H1 (cell line): ENCODE results near the gene LCE2C. TPM values are rescaled to one million over a fixed set of nuclear protein-coding genes. Genes with fewer than 3 reads are reported as not detected.

Experiments
- CTCF ChIA-PET: fragments of 300-600 bp; sonication (Branson Sonifier 250); formaldehyde crosslinking; loops from one replicate; lab custom pipeline; 2021; ENCODE audit not compliant: partially characterized antibody; lab: Charles Lee
- POLR2A ChIA-PET: fragments of 300-600 bp; sonication (Branson Sonifier 250); formaldehyde crosslinking; loops from one replicate; lab custom pipeline; 2021; ENCODE audit warnings: inconsistent platforms; ENCODE audit not compliant: partially characterized antibody; lab: Charles Lee
- DNase-seq, 2 experiments: peaks; one replicate each; pipeline versions ENCODE4 v3.0.0 to v3.0.0-alpha.2; 2010 to 2022; ENCODE audit warnings: low spot score in 2 of 2, low read depth in 1 of 2, mixed read lengths in 1 of 2
- FAIRE-seq: peaks from 2 replicates; lab custom pipeline; 2011; peaks lifted over from hg19 to GRCh38; lab: Jason Lieb, UNC
- H2AFZ ChIP-seq: 2 replicates; pipeline ENCODE4 v1.8.1; 2012; ENCODE audit warnings: low read length, inconsistent platforms
- H2AK5ac ChIP-seq: 2 replicates; pipeline ENCODE4 v1.6.1; 2013; ENCODE audit warnings: low read depth, low read length
- H2BK120ac ChIP-seq: replicated peaks from 2 replicates; pipeline ENCODE3; 2013; ENCODE audit warnings: low read depth, low read length, inconsistent platforms
- H2BK12ac ChIP-seq: 2 replicates; pipeline ENCODE4 v1.6.1; 2013; ENCODE audit warnings: low read depth, low read length
- H2BK15ac ChIP-seq: 2 replicates; pipeline ENCODE4 v1.6.1; 2013; ENCODE audit warnings: low read length
- H2BK20ac ChIP-seq: 2 replicates; pipeline ENCODE4 v1.6.1; 2013; ENCODE audit warnings: low read length
- H2BK5ac ChIP-seq: 2 replicates; pipeline ENCODE4 v1.6.1; 2013; ENCODE audit warnings: low read depth, low read length
- H3K14ac ChIP-seq: 2 replicates; pipeline ENCODE4 v1.6.1; 2013; ENCODE audit warnings: inconsistent platforms; ENCODE audit not compliant: insufficient read length
- H3K18ac ChIP-seq: 2 replicates; pipeline ENCODE4 v1.6.1; 2013; ENCODE audit warnings: low read length; ENCODE audit errors: extremely low read depth
- H3K23ac ChIP-seq: 2 replicates; pipeline ENCODE4 v1.6.1; 2013; ENCODE audit warnings: inconsistent platforms; ENCODE audit not compliant: insufficient read length
- H3K23me2 ChIP-seq: 2 replicates; pipeline ENCODE4 v1.6.1; 2013; ENCODE audit warnings: low read depth, low read length
- H3K27ac ChIP-seq: 2 replicates; pipeline ENCODE4 v1.6.1; 2011; ENCODE audit warnings: low read depth, low read length, inconsistent platforms
- H3K27me3 ChIP-seq, 4 experiments: replicated peaks in 1 of 4; 1 replicate in 1 of 4; 2 replicates in 3 of 4; pipeline versions ENCODE4 v1.6.1 to v1.8.1; 2011 to 2013; ENCODE audit warnings: low read length in 3 of 4, mild to moderate bottlenecking in 3 of 4, inconsistent platforms in 2 of 4, mixed read lengths in 2 of 4, moderate library complexity in 1 of 4; ENCODE audit not compliant: control insufficient read depth in 3 of 4, insufficient read depth in 3 of 4; ENCODE audit errors: extremely low read depth in 1 of 4
- H3K36me3 ChIP-seq, 4 experiments: 2 replicates each; pipeline versions ENCODE4 v1.6.1 to v1.8.1; 2011 to 2013; ENCODE audit warnings: mild to moderate bottlenecking in 4 of 4, low read length in 3 of 4, moderate library complexity in 2 of 4, control low read depth in 1 of 4, inconsistent platforms in 1 of 4; ENCODE audit not compliant: insufficient read depth in 4 of 4, control insufficient read depth in 2 of 4
- H3K4ac ChIP-seq: replicated peaks from 2 replicates; pipeline ENCODE3; 2013; ENCODE audit warnings: low read length, low read depth, mixed read lengths, inconsistent platforms; ENCODE audit not compliant: insufficient read length
- H3K4me1 ChIP-seq, 4 experiments: replicated peaks in 1 of 4; 1 replicate in 1 of 4; 2 replicates in 3 of 4; pipeline versions ENCODE4 v1.6.1 to v1.8.1; 2011 to 2013; ENCODE audit warnings: low read length in 3 of 4, inconsistent platforms in 2 of 4, mixed read lengths in 1 of 4; ENCODE audit not compliant: insufficient read depth in 4 of 4, control insufficient read depth in 3 of 4
- H3K4me2 ChIP-seq, 2 experiments: 2 replicates each; pipeline versions ENCODE4 v1.6.1 to v1.8.1; 2011 to 2013; ENCODE audit warnings: low read depth in 2 of 2, low read length in 2 of 2, control low read depth in 1 of 2, inconsistent platforms in 1 of 2, mild to moderate bottlenecking in 1 of 2; ENCODE audit not compliant: insufficient read depth in 1 of 2
- H3K4me3 ChIP-seq, 4 experiments: fragments of 200-600, 300-600 bp in 1 of 4; sonication (generic), shearing (Covaris generic), sonication (Bioruptor Twin) in 1 of 4; 2 replicates each; pipeline versions ENCODE4 v1.5.1 to v1.8.1; 2011 to 2016; ENCODE audit warnings: low read length in 4 of 4, low read depth in 3 of 4, control low read depth in 2 of 4, inconsistent platforms in 2 of 4, mild to moderate bottlenecking in 2 of 4, mixed read lengths in 1 of 4, moderate library complexity in 1 of 4; ENCODE audit not compliant: insufficient read depth in 2 of 4; ENCODE audit errors: extremely low read depth in 1 of 4
- H3K56ac ChIP-seq: replicated peaks from 2 replicates; pipeline ENCODE3; 2013; ENCODE audit warnings: low read depth, mild to moderate bottlenecking, mixed read lengths, low read length, inconsistent platforms; ENCODE audit not compliant: insufficient read length
- H3K79me1 ChIP-seq: 2 replicates; pipeline ENCODE4 v1.6.1; 2013; ENCODE audit warnings: low read depth, low read length, control low read depth
- H3K79me2 ChIP-seq, 2 experiments: 2 replicates each; pipeline versions ENCODE4 v1.6.1 to v1.8.1; 2012 to 2013; ENCODE audit warnings: low read length in 2 of 2, mild to moderate bottlenecking in 2 of 2, inconsistent platforms in 1 of 2; ENCODE audit not compliant: insufficient read depth in 2 of 2, control insufficient read depth in 1 of 2
- H3K9ac ChIP-seq, 4 experiments: replicated peaks in 1 of 4; 1 replicate in 1 of 4; 2 replicates in 3 of 4; pipeline versions ENCODE4 v1.6.1 to v1.8.1; 2011 to 2013; ENCODE audit warnings: low read depth in 3 of 4, low read length in 3 of 4, control low read depth in 2 of 4, mild to moderate bottlenecking in 2 of 4, moderate library complexity in 2 of 4, inconsistent platforms in 1 of 4; ENCODE audit errors: extremely low read depth in 1 of 4
- H3K9me3 ChIP-seq, 2 experiments: 2 replicates each; pipeline versions ENCODE4 v1.6.1 to v1.8.1; 2012 to 2013; ENCODE audit warnings: mild to moderate bottlenecking in 2 of 2, moderate library complexity in 2 of 2, control low read depth in 1 of 2, inconsistent platforms in 1 of 2, low read depth in 1 of 2, low read length in 1 of 2, mixed read lengths in 1 of 2; ENCODE audit not compliant: insufficient read depth in 2 of 2
- H4K20me1 ChIP-seq, 2 experiments: replicated peaks in 1 of 2; 2 replicates each; pipeline versions ENCODE3 to v1.8.1; 2011 to 2013; ENCODE audit warnings: inconsistent platforms in 2 of 2, low read length in 2 of 2, mild to moderate bottlenecking in 1 of 2; ENCODE audit not compliant: insufficient read depth in 2 of 2, control insufficient read depth in 1 of 2
- H4K5ac ChIP-seq: 2 replicates; pipeline ENCODE4 v1.6.1; 2013; ENCODE audit warnings: low read length, low read depth, mixed read lengths, inconsistent platforms; ENCODE audit not compliant: insufficient read length
- H4K8ac ChIP-seq: 2 replicates; pipeline ENCODE4 v1.8.0; 2013; ENCODE audit warnings: mild to moderate bottlenecking, moderate library complexity, low read length, inconsistent platforms; ENCODE audit not compliant: insufficient read depth; ENCODE audit errors: extremely low read depth
- H4K91ac ChIP-seq: replicated peaks from 2 replicates; pipeline ENCODE3; 2013; ENCODE audit warnings: low read length, mixed read lengths, inconsistent platforms; ENCODE audit not compliant: insufficient read length
- MAFK ChIP-seq: IDR thresholded peaks from 2 replicates; pipeline ENCODE4 v1.6.1; 2012; ENCODE audit warnings: low read depth, mild to moderate bottlenecking, improper control_type of control experiment, low read length
- SIN3A ChIP-seq, 2 experiments: IDR thresholded peaks in 1 of 2; conservative IDR thresholded peaks in 1 of 2; 2 replicates each; pipeline ENCODE4 v1.6.1; 2011 to 2012; ENCODE audit warnings: low read length in 2 of 2, improper control_type of control experiment in 1 of 2, low read depth in 1 of 2, mild to moderate bottlenecking in 1 of 2
- SP2 ChIP-seq: IDR thresholded peaks from 2 replicates; pipeline ENCODE4 v1.6.1; 2012; ENCODE audit warnings: mild to moderate bottlenecking, low read length, inconsistent platforms
- WGBS, 2 experiments: shearing (Covaris generic) in 1 of 2; methylation state at CpG; one replicate each; pipeline versions ENCODE4 v1.1.6 to v1.1.7; 2013 to 2015; ENCODE audit warnings: low lambda C conversion rate in 2 of 2, mixed read lengths in 2 of 2, inconsistent platforms in 1 of 2, low coverage in 1 of 2, missing lambda C conversion rate in 1 of 2; ENCODE audit not compliant: insufficient replicate concordance in 2 of 2, insufficient coverage in 1 of 2, insufficient read length in 1 of 2; ENCODE audit errors: extremely low coverage in 1 of 2, missing lambda C conversion rate in 1 of 2; 5-methylcytosine and 5-hydroxymethylcytosine counted together
- polyA plus RNA-seq, 7 experiments: library from polyadenylated mRNA; depleted of rRNA in 3 of 7; stranded (reverse) in 5 of 7; unstranded in 2 of 7; fragments of >200 nt in 5 of 7; fragments of 200-250 nt in 2 of 7; gene quantifications; 1 replicate in 5 of 7; 2 replicates in 1 of 7; 4 replicates in 1 of 7; pipeline versions ENCODE4 v1.2.1 to v1.2.3, GENCODE V29; 2011 to 2013; ENCODE audit warnings: missing spikeins in 2 of 7, mixed read lengths in 2 of 7
- total RNA-seq: library from RNA; stranded (reverse); fragmentation: NEBNext Ultra II Directional; extraction: Animal tissue kit (Norgen Biotek cat#: 25700); gene quantifications from 2 replicates; pipeline ENCODE4 v1.2.1, GENCODE V29; 2021

The LCE2C gene
- total and polyA plus RNA-seq, 2 of the 8 experiments (the other 6 are each of a cell fraction or from before 2014, with no cell fraction given) = not detected

GRCh38 chr1:152640351-152640750 lies 34.7 kb upstream of the LCE2C start:
- Histone ChIP-seq H2BK5ac (no peak overlapping the region), H3K36me3 (no peaks in the 10 kb centered on the region), H2BK12ac (no peak overlapping the region), H3K4me2 (no peak overlapping the region), H2AFZ (no peak overlapping the region), H3K23me2 (no peaks in the 10 kb centered on the region), H3K56ac (no peak overlapping the region), H2BK20ac (no peak overlapping the region), H3K27ac (no peak overlapping the region), H2BK120ac (no peak overlapping the region), H2AK5ac (no peak overlapping the region), H3K4ac (no peak overlapping the region), H3K9me3 (peaks cover 62 to 84% of the 10 kb centered on the region in 2 experiments), H3K27me3 (no peaks in the 10 kb centered on the region), H3K9ac (no peak overlapping the region), H4K5ac (no peak overlapping the region), H3K14ac (no peak overlapping the region), H3K23ac (no peak overlapping the region), H2BK15ac (no peak overlapping the region)
- no peak for FAIRE-seq
- no peak for TF ChIP-seq SP2
- TF ChIP-seq SIN3A (conservative IDR thresholded peaks at IDR 0.05 in 1 of 2, IDR thresholded peaks at IDR 0.05 in 1 of 2; ENCODE audit: low read depth in 1 of 2, low read length in 2 of 2) = no peak
- TF ChIP-seq MAFK = no peak
- TF ChIP-seq, all 59 proteins: peak for 0
- no peak for DNase-seq
- ChIA-PET POLR2A (no interaction called here), CTCF (interaction anchor here (0.7 to 1.5 kb wide), 2 partner anchors 10 to 15 kb away, joined by 3 to 5 read pairs; no protein-coding TSS in a partner anchor)
- Histone ChIP-seq H3K79me1 (no peaks in the 10 kb centered on the region), H3K4me3 (no peak overlapping the region), H4K20me1 (no peaks in the 10 kb centered on the region), H4K91ac (no peak overlapping the region), H3K4me1 (no peaks in the 10 kb centered on the region), H3K79me2 (no peaks in the 10 kb centered on the region), H3K18ac (no peak overlapping the region), H4K8ac (no peak overlapping the region)
- WGBS, 2 experiments = 74% methylated on average over 1 of the region's 1 CpG; no CpG with 5 or more reads in 1 of the 2 experiments
